Astrocyte of the cerebellum (primary cell): Measurements from ENCODE around the gene ETV1.

ENCODE experiments used
- DNase-seq: peaks from one replicate; pipeline ENCODE4 v3.0.0-alpha.2; 2011; ENCODE audit warnings: low read depth
- H3K4me3 ChIP-seq: 2 replicates; pipeline ENCODE4 v1.5.1; 2011; ENCODE audit warnings: mild to moderate bottlenecking, low read depth, low read length, moderate library complexity
- CTCF ChIP-seq: IDR thresholded peaks from 2 replicates; pipeline ENCODE4 v1.5.1; 2012; ENCODE audit warnings: low read length, low read depth, moderate library complexity, mild to moderate bottlenecking; ENCODE audit errors: missing control alignments
- in situ Hi-C: cut with HindIII; loops from 2 replicates; pipeline ENCODE4 v1.10.0; 2017; ENCODE audit warnings: low sequenced_read_pairs

Gene ETV1

GRCh38 chr7:13844954-13845353 lies 144.5 kb downstream of the ETV1 start:
- in situ Hi-C loops = no loop called here
- H3K4me3 ChIP-seq = no peak overlapping the region
- no peak for DNase-seq
- no peak for TF ChIP-seq CTCF

- H3K4me3 ChIP-seq = no peak overlapping the region
- TF ChIP-seq CTCF = no peak
- DNase-seq = no peak
- in situ Hi-C loops = no loop called here
These were observed 148.2 kb downstream of the ETV1 start for GRCh38 chr7:13841284-13841683.
